GM18907 (cell line): ENCODE data around the gene MCU.

ENCODE experiments used
- ATAC-seq: cut with Tn5 transposase; IDR thresholded peaks from one replicate; pipeline ENCODE4 v1.9.1; 2021; ENCODE audit warnings: mild to moderate bottlenecking, moderate library complexity; ENCODE audit not compliant: unreplicated experiment

Gene MCU

DNA sequence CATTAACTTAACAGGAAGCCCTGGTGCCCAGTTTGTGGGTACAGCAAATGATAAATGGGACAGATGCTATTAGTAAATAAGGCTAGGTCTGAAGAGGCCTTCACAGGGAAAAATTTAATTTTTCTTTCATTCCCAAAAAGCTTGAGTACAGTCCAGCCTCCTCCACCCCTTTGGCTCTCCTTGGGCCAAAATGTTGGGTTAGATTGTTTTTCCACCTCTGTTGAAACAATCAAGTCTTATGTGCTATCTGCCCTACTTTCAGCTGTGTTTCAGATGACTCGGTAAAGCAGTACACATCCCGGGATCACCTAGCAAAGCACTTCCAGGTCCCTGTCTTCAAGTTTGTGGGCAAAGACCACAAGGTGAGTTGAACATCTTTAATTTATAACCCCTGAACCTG, 238.3 kb downstream of the MCU start:
- ATAC-seq, result no peak

DNA sequence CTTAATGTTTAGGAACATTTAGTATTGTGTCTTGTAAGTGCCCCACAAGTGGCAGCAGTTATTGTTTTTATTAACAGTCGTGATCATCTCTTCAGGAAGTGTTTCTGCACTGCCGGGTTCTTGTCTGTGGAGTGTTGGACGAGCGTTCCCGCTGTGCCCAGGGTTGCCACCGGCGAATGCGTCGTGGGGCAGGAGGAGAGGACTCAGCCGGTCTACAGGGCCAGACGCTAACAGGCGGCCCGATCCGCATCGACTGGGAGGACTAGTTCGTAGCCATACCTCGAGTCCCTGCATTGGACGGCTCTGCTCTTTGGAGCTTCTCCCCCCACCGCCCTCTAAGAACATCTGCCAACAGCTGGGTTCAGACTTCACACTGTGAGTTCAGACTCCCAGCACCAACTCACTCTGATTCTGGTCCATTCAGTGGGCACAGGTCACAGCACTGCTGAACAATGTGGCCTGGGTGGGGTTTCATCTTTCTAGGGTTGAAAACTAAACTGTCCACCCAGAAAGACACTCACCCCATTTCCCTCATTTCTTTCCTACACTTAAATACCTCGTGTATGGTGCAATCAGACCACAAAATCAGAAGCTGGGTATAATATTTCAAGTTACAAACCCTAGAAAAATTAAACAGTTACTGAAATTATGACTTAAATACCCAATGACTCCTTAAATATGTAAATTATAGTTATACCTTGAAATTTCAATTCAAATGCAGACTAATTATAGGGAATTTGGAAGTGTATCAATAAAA, 240.5 kb downstream of the MCU start:
- ATAC-seq, result no peak

DNA sequence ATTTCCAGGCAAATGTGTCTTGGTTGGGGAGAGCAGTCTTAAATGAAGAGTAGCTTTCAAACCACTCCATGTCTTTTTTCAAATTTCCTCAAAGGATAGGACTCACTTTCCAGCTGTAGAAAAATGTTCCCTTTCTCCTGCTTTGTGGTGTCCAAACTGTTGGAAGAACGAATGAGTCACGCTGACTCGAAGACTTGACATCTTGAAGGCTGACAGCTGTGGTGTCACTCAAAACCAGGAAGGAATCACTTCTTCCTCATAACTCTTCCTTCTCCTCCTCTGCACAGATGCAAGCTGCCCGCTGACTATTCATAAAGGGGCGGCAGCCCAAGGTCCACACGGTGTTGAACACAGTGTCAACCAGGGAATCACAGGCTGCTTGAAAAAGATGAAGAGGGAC, 243.4 kb downstream of the MCU start:
- ATAC-seq, result no peak
